ENCODE data around the gene MAP4K2. TPM values are rescaled to one million over a fixed set of nuclear protein-coding genes. Genes with fewer than 3 reads are reported as not detected.

MAP4K2 gene
- total RNA-seq, 4 donors from 2014 or later, result 35.5 to 77.8 (median 37.5) TPM

- Histone ChIP-seq H3K27ac (peak overlapping the region in 1 of 3 donors; percentile 80), H3K4me1 (peaks cover 6 to 21% of the 10 kb centered on the region in 2 donors), H3K27me3 (no peaks in the 10 kb centered on the region), H3K36me3 (peaks cover 21 to 23% of the 10 kb centered on the region in 2 donors), H3K4me3 (replicated peaks in 1 of 3) (no peak overlapping the region), H3K9me3 (no peaks in the 10 kb centered on the region)
- TF ChIP-seq CTCF (IDR thresholded peaks at IDR 0.05) (no peak), POLR2A (IDR thresholded peaks at IDR 0.05) (no peak)
- no peak for DNase-seq
- intact Hi-C loops (cut with DNase I), result no loop called here
- 77 to 94% methylated on average over 3 of the region's 9 CpGs for WGBS, 2 donors
Observed at GRCh38 chr11:64801158-64801464, 1.9 kb downstream of the MAP4K2 start.

- Histone ChIP-seq H3K4me3 (replicated peaks in 1 of 3) (no peak overlapping the region), H3K27ac (peak overlapping the region in 1 of 3 donors; percentile 43), H3K4me1 (peaks cover 6 to 21% of the 10 kb centered on the region in 2 donors), H3K9me3 (no peaks in the 10 kb centered on the region), H3K27me3 (no peaks in the 10 kb centered on the region), H3K36me3 (peaks cover 16 to 27% of the 10 kb centered on the region in 2 donors)
- no peak for TF ChIP-seq CTCF (IDR thresholded peaks at IDR 0.05)
- TF ChIP-seq POLR2A (IDR thresholded peaks at IDR 0.05), result no peak
- no peak for DNase-seq
- 73 to 85% methylated on average over 4 to 16 of the region's 26 CpGs for WGBS, 2 donors
- intact Hi-C loops (cut with DNase I), result no loop called here
Observed at GRCh38 chr11:64800303-64801157, 2.5 kb downstream of the MAP4K2 start.

- H3K36me3 ChIP-seq, result peaks cover 11 to 20% of the 10 kb centered on the region in 2 donors
Observed at GRCh38 chr11:64799623-64800302, 3.3 kb downstream of the MAP4K2 start.

GRCh38 chr11:64799256-64799622 lies 3.8 kb downstream of the MAP4K2 start:
- WGBS, 2 donors, result 57 to 73% methylated on average over 4 to 6 of the region's 7 CpGs
- intact Hi-C loops (cut with DNase I), result no loop called here
- TF ChIP-seq CTCF (IDR thresholded peaks at IDR 0.05) (no peak), POLR2A (IDR thresholded peaks at IDR 0.05) (no peak)
- H3K9me3 ChIP-seq, result no peaks in the 10 kb centered on the region
- H3K36me3 ChIP-seq, result peaks cover 10 to 16% of the 10 kb centered on the region in 2 donors
- H3K27me3 ChIP-seq, result no peaks in the 10 kb centered on the region
- H3K4me1 ChIP-seq, result peaks cover 6 to 18% of the 10 kb centered on the region in 2 donors
- H3K4me3 ChIP-seq (replicated peaks in 1 of 3), result no peak overlapping the region
- DNase-seq, result no peak
- peak overlapping the region in 1 of 3 donors; percentile 43 for H3K27ac ChIP-seq

More at GRCh38 chr11:64799623-64800302, 3.3 kb downstream of the MAP4K2 start:
- Histone ChIP-seq H3K27me3 (no peaks in the 10 kb centered on the region), H3K27ac (peak overlapping the region in 1 of 3 donors; percentile 43), H3K4me1 (peaks cover 6 to 21% of the 10 kb centered on the region in 2 donors), H3K9me3 (no peaks in the 10 kb centered on the region), H3K4me3 (replicated peaks in 1 of 3) (no peak overlapping the region)
- peak; percentile 28 to 42 for DNase-seq
- TF ChIP-seq CTCF (IDR thresholded peaks at IDR 0.05) (no peak), POLR2A (IDR thresholded peaks at IDR 0.05) (no peak)
- intact Hi-C loops (cut with DNase I), result no loop called here
- 55 to 65% methylated on average over 10 to 11 of the region's 14 CpGs for WGBS, 2 donors
